Stimulated activated CD4-positive, alpha-beta T cell treated with anti-CD3 and anti-CD28 coated beads, Interleukin-15, amount 100 ng/mL, for 48 hours (primary cell): ENCODE measurements around the gene CTBS.

Source experiments
- DNase-seq, 2 donors: peaks; one replicate each; pipeline ENCODE4 v3.0.0-alpha.2; 2020; ENCODE audit warnings: low read depth in 2 of 2

CTBS gene

GRCh38 chr1:84506002-84506728, 68.1 kb downstream of the CTBS start, which contains the start of the genes GNG5 and SPATA1:
GNG5 (minus strand) TSS chr1:84506581; CDS start chr1:84506091, 490 bp downstream.
SPATA1 (plus strand) TSS chr1:84506386; CDS start chr1:84516360, 9,974 bp downstream.
- DNase-seq: peak; percentile 97

- no peak for DNase-seq
These were observed 68.7 kb downstream of the CTBS start for GRCh38 chr1:84505493-84506001.

- no peak for DNase-seq
These were observed 69.4 kb downstream of the CTBS start for GRCh38 chr1:84504580-84505492.

GRCh38 chr1:84502927-84503326, 71.3 kb downstream of the CTBS start:
- DNase-seq: no peak
